Thoracic aorta (tissue), 2 donors: Measurements from ENCODE around the gene LRSAM1. TPM values are rescaled to one million over a fixed set of nuclear protein-coding genes. Genes with fewer than 3 reads are reported as not detected.

Source experiments
- ATAC-seq: fragments of 150-250 bp; one replicate; pipeline ENCODE4 v1.8.0; 2017; ENCODE audit warnings: low read depth; ENCODE audit not compliant: insufficient number of reproducible peaks, low FRiP score
- DNase-seq: peaks from one replicate; pipeline ENCODE4 v3.0.0-alpha.2; 2020; ENCODE audit warnings: low spot score
- H3K27ac ChIP-seq, 2 donors: fragments of 200-600 bp; sonication (generic); 1 replicate in 1 of 2; 2 replicates in 1 of 2; pipeline ENCODE4 v1.5.1; 2016; ENCODE audit warnings: mild to moderate bottlenecking in 2 of 2, moderate library complexity in 2 of 2
- H3K27me3 ChIP-seq: fragments of 200-600 bp; sonication (generic); replicated peaks from 2 replicates; pipeline ENCODE4 v1.6.0; 2016; ENCODE audit warnings: mild to moderate bottlenecking; ENCODE audit not compliant: insufficient read depth
- H3K36me3 ChIP-seq: fragments of 200-600 bp; sonication (generic); one replicate; pipeline ENCODE4 v1.5.1; 2016
- H3K4me1 ChIP-seq, 2 donors: fragments of 200-600 bp; sonication (generic); 1 replicate in 1 of 2; 2 replicates in 1 of 2; pipeline versions ENCODE4 v1.5.1 to v1.6.0; 2016; ENCODE audit warnings: low read depth in 2 of 2, mild to moderate bottlenecking in 1 of 2; ENCODE audit not compliant: control insufficient read depth in 1 of 2
- H3K4me3 ChIP-seq: fragments of 200-600 bp; sonication (generic); 2 replicates; pipeline ENCODE4 v1.5.1; 2016; ENCODE audit warnings: mild to moderate bottlenecking
- H3K9me3 ChIP-seq: fragments of 200-600 bp; sonication (generic); 2 replicates; pipeline ENCODE4 v1.5.1; 2016
- total RNA-seq, 2 donors: library from RNA; depleted of rRNA; stranded (reverse); fragments of >200 nt; gene quantifications; one replicate each; pipeline versions ENCODE4 v1.1.0 to v1.2.3, GENCODE V29; 2016
- TF ChIP-seq, protein P1 (sequence below): fragments of 200-600 bp; sonication (generic); IDR thresholded peaks from one replicate; pipeline ENCODE4 v1.5.1; 2019; ENCODE audit warnings: antibody characterized with exemption

The LRSAM1 gene
- total RNA-seq, 2 donors from 2014 or later = 16.4 to 22.6 TPM

- peaks cover 58 to 83% of the 10 kb centered on the region in 2 donors for H3K4me1 ChIP-seq
- no peaks in the 10 kb centered on the region for H3K36me3 ChIP-seq
- DNase-seq = no peak
- ATAC-seq = no peak
- H3K27me3 ChIP-seq = no peaks in the 10 kb centered on the region
- no peaks in the 10 kb centered on the region for H3K9me3 ChIP-seq
- H3K4me3 ChIP-seq = peak overlapping the region; percentile 49
- TF ChIP-seq, protein P1, sequence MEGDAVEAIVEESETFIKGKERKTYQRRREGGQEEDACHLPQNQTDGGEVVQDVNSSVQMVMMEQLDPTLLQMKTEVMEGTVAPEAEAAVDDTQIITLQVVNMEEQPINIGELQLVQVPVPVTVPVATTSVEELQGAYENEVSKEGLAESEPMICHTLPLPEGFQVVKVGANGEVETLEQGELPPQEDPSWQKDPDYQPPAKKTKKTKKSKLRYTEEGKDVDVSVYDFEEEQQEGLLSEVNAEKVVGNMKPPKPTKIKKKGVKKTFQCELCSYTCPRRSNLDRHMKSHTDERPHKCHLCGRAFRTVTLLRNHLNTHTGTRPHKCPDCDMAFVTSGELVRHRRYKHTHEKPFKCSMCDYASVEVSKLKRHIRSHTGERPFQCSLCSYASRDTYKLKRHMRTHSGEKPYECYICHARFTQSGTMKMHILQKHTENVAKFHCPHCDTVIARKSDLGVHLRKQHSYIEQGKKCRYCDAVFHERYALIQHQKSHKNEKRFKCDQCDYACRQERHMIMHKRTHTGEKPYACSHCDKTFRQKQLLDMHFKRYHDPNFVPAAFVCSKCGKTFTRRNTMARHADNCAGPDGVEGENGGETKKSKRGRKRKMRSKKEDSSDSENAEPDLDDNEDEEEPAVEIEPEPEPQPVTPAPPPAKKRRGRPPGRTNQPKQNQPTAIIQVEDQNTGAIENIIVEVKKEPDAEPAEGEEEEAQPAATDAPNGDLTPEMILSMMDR = no peak
- peak overlapping the region; percentile 82 to 90 for H3K27ac ChIP-seq
These were observed 91.9 kb downstream of the LRSAM1 start for GRCh38 chr9:127543221-127543620.

DNA sequence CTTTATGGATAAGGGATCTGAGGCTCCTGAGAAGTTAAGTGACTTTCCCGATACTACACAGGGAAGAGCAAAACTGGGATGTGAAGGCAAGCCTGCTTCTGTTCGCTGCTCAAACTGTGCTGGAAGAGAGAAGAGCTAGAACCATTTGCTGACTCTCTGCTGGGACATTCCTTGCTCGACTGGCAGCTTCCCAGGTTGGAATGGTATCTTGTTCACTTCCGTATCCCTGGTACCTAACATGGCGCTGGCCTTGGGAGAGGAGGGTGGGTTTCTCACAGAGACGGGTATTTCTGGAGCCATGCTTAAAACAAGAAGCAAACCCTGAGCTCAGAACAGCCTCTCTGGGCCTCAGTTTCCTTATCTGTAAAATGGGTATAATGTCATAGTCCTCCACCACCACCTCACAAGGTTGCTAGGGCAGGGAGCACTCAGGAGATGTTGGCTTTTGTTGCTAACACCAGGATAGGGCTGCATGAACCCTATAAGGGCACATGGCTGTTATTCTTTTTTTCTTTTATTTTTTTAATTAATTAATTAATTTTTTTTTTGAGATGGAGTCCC lies 92.7 kb downstream of the LRSAM1 start:
- Histone ChIP-seq H3K36me3 (no peaks in the 10 kb centered on the region), H3K27me3 (no peaks in the 10 kb centered on the region), H3K9me3 (no peaks in the 10 kb centered on the region), H3K27ac (peak overlapping the region; percentile 82 to 90), H3K4me3 (peak overlapping the region; percentile 49), H3K4me1 (peaks cover 57 to 81% of the 10 kb centered on the region in 2 donors)
- TF ChIP-seq, protein P1 = no peak
- DNase-seq = no peak
- no peak for ATAC-seq

DNA sequence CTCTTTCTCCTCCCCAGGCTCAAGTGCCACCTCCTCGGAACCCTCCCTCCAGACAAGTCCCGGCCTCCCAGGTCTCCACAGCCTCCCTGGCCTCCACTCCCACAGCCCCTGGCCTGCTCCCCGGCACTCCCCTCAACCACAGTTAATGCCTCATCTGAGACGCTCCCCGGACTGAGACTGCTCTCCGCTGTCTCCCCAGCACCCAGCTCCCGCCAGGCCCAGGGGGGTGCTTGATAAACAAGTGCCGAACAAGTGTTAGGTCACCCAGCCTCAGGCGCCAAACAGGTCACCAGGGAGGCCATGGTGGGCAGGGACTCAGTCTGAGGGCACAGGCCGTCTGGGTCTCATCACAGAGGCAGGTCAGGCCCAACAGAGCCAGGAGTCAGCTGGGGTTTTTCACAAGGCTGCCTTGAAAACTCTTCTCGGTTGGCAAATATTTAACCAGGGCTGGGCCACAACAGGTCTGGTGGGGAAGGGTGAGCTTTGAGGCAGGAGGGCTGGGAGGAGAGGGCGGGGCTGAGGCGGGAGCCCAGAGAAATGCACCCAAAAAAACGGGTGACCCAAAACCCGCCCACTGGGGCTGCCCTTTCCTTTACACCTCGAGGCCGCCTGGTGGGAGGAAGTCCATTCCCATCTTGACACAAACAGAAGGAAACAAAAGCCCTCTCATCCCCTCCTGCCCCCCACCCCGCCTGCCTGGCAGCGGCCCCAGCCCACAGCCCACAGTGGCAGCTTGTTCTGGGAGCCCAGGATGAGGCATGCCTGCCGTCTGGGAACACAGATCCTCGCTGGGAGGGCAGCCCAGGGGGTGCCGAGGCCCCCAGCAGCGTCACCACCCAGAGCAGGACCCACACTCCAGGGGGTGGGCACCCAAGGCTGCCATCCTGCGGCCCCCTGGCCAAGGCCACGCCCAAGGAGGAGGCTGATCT lies 94.2 kb downstream of the LRSAM1 start:
- H3K36me3 ChIP-seq = no peaks in the 10 kb centered on the region
- H3K9me3 ChIP-seq = no peaks in the 10 kb centered on the region
- no peaks in the 10 kb centered on the region for H3K27me3 ChIP-seq
- peak overlapping the region; percentile 66 to 81 for H3K27ac ChIP-seq
- no peak for DNase-seq
- H3K4me3 ChIP-seq = peak overlapping the region; percentile 16
- no peak for ATAC-seq
- TF ChIP-seq, protein P1 = no peak
- H3K4me1 ChIP-seq = peaks cover 43 to 67% of the 10 kb centered on the region in 2 donors

DNA sequence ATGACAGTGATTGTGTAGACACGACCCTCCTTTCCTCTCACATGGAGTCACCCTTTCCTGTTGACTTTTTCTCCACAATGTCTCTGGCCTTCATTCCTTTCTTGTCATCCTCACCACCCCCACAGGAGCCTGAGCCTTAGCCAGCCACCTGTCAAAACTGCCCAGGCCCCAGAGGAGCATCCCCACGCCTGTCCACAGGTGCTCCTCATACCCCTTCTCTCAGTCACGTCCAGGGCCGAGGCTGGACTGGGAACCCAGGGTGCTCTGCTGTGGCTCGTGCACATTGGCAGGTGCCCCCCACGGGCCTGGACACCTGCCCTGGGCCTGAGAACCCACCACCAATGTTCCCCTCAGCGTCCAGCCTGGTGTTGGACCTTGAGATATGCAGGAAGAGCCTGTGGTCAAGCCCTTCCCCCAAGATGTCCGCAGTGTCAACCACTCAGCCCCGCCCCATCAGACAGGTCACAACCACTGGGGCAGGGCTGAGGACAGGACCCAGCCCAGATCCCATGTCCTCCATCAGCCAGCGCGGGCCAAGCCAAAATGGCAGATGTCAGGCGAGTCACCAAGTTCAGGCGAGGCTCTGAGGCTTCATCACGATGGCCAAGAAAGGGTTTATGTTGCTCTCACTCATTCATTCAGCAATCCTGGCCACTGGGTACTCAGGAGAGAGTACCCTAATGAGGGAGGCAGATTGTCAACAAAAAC lies 95.0 kb downstream of the LRSAM1 start:
- H3K27ac ChIP-seq = peak overlapping the region; percentile 66 to 81
- ATAC-seq (no peak), DNase-seq (no peak)
- H3K4me1 ChIP-seq = peaks cover 38 to 59% of the 10 kb centered on the region in 2 donors
- H3K36me3 ChIP-seq = no peaks in the 10 kb centered on the region
- H3K4me3 ChIP-seq = no peak overlapping the region
- H3K9me3 ChIP-seq = no peaks in the 10 kb centered on the region
- TF ChIP-seq, protein P1 = no peak
- H3K27me3 ChIP-seq = no peaks in the 10 kb centered on the region

- TF ChIP-seq, protein P1 = no peak
- no peak for ATAC-seq
These were observed 97.1 kb downstream of the LRSAM1 start for GRCh38 chr9:127548352-127548881.

More at GRCh38 chr9:127548352-127548881, 97.1 kb downstream of the LRSAM1 start:
- Histone ChIP-seq H3K9me3 (no peaks in the 10 kb centered on the region), H3K4me1 (peaks cover 18 to 39% of the 10 kb centered on the region in 2 donors), H3K36me3 (no peaks in the 10 kb centered on the region), H3K27ac (no peak overlapping the region), H3K27me3 (no peaks in the 10 kb centered on the region), H3K4me3 (no peak overlapping the region)
- DNase-seq = no peak
